HepG2 (cell line): ENCODE measurements around the gene MRPL28. TPM values are rescaled to one million over a fixed set of nuclear protein-coding genes. Genes with fewer than 3 reads are reported as not detected.

ENCODE experiments used
- ATRX ChIP-seq: sonication (generic); formaldehyde crosslinking; IDR thresholded peaks from 2 replicates; pipeline ENCODE4 v1.4.0; 2020; ENCODE audit warnings: missing genetic modification reagents, borderline replicate concordance
- CBX1 ChIP-seq: IDR thresholded peaks from one replicate; pipeline ENCODE4 v1.6.1; 2016; ENCODE audit warnings: antibody characterized with exemption, low read depth
- HOXA9 ChIP-seq: sonication (generic); formaldehyde crosslinking; IDR thresholded peaks from 2 replicates; pipeline ENCODE4 v1.8.1; 2022; ENCODE audit warnings: missing genetic modification reagents, mild to moderate bottlenecking, moderate library complexity, borderline replicate concordance
- MEF2D ChIP-seq: sonication (generic); formaldehyde crosslinking; IDR thresholded peaks from 2 replicates; pipeline ENCODE4 v1.5.1; 2020; ENCODE audit warnings: mild to moderate bottlenecking, missing genetic modification reagents
- PTBP1 ChIP-seq: fragments of 200-400 bp; formaldehyde crosslinking; IDR thresholded peaks from 2 replicates; pipeline ENCODE4 v1.6.1; 2018; ENCODE audit warnings: low read length, low read depth; ENCODE audit not compliant: poor library complexity, severe bottlenecking
- RBM22 ChIP-seq: fragments of 200-400 bp; formaldehyde crosslinking; optimal IDR thresholded peaks from 2 replicates; pipeline ENCODE3; 2017; ENCODE audit warnings: mild to moderate bottlenecking, low read length, moderate library complexity
- SIX1 ChIP-seq: sonication (generic); formaldehyde crosslinking; IDR thresholded peaks from 2 replicates; pipeline ENCODE4 v1.4.0; 2020; ENCODE audit warnings: missing genetic modification reagents, borderline replicate concordance
- SP1 ChIP-seq, 2 experiments: fragments of 450-650 bp in 1 of 2; sonication (generic) in 1 of 2; formaldehyde crosslinking in 1 of 2; IDR thresholded peaks; 2 replicates each; pipeline versions ENCODE4 v1.4.0 to v1.6.1; 2016 to 2020; ENCODE audit warnings: missing genetic modification reagents in 1 of 2
- TERF1 ChIP-seq: sonication (generic); formaldehyde crosslinking; IDR thresholded peaks from 2 replicates; pipeline ENCODE4 v1.8.0; 2022; ENCODE audit warnings: mild to moderate bottlenecking, missing genetic modification reagents, moderate library complexity
- ZNF256 ChIP-seq: sonication (generic); formaldehyde crosslinking; conservative IDR thresholded peaks from 2 replicates; pipeline ENCODE4 v1.4.0; 2020; ENCODE audit warnings: missing genetic modification reagents
- ZNF451 ChIP-seq: sonication (generic); formaldehyde crosslinking; IDR thresholded peaks from 2 replicates; pipeline ENCODE4 v1.5.0; 2020; ENCODE audit warnings: mild to moderate bottlenecking, missing genetic modification reagents
- ZNF512 ChIP-seq: sonication (generic); formaldehyde crosslinking; IDR thresholded peaks from 2 replicates; pipeline ENCODE4 v1.4.0; 2020; ENCODE audit warnings: mild to moderate bottlenecking, missing genetic modification reagents
- ZNF841 ChIP-seq: sonication (generic); formaldehyde crosslinking; IDR thresholded peaks from 2 replicates; pipeline ENCODE4 v1.8.1; 2023; ENCODE audit warnings: missing genetic modification reagents, borderline replicate concordance
- ZSCAN30 ChIP-seq: sonication (generic); formaldehyde crosslinking; IDR thresholded peaks from 2 replicates; pipeline ENCODE4 v1.5.0; 2020; ENCODE audit warnings: mild to moderate bottlenecking, missing genetic modification reagents
- polyA plus RNA-seq, 8 experiments: library from polyadenylated mRNA; depleted of rRNA in 3 of 8; stranded (reverse) in 7 of 8; unstranded in 1 of 8; fragments of >200 nt; fragmentation: Illumina TruSeq in 4 of 8; extraction: Trizol in 4 of 8; gene quantifications; 2 replicates each; pipeline versions ENCODE4 v1.2.1 to v1.2.3, GENCODE V29; 2011 to 2016; ENCODE audit warnings: low read depth in 4 of 8, missing spikeins in 1 of 8, mixed read lengths in 1 of 8; ENCODE audit not compliant: insufficient read depth in 1 of 8
- total RNA-seq, 5 experiments: library from RNA; depleted of rRNA; stranded (reverse); fragments of >200 nt; fragmentation: Illumina TruSeq; extraction: Trizol; gene quantifications; 2 replicates each; pipeline ENCODE4 v1.2.3, GENCODE V29; 2016; ENCODE audit warnings: low read depth in 1 of 5
- TF ChIP-seq, protein P1 (sequence below): sonication (generic); formaldehyde crosslinking; IDR thresholded peaks from 2 replicates; pipeline ENCODE4 v1.4.0; 2020; ENCODE audit warnings: low read depth, missing genetic modification reagents
- TF ChIP-seq, protein P2 (sequence below): sonication (generic); formaldehyde crosslinking; conservative IDR thresholded peaks from 2 replicates; pipeline ENCODE4 v1.4.0; 2020; ENCODE audit warnings: missing genetic modification reagents
- TF ChIP-seq, protein P3 (sequence below): sonication (generic); formaldehyde crosslinking; IDR thresholded peaks from 2 replicates; pipeline ENCODE4 v1.4.0; 2020; ENCODE audit warnings: missing genetic modification reagents

Gene MRPL28
- total and polyA plus RNA-seq, 2 of the 13 experiments (the other 11 are each of a cell fraction or from before 2014, with no cell fraction given), result 114 to 135 TPM

DNA sequence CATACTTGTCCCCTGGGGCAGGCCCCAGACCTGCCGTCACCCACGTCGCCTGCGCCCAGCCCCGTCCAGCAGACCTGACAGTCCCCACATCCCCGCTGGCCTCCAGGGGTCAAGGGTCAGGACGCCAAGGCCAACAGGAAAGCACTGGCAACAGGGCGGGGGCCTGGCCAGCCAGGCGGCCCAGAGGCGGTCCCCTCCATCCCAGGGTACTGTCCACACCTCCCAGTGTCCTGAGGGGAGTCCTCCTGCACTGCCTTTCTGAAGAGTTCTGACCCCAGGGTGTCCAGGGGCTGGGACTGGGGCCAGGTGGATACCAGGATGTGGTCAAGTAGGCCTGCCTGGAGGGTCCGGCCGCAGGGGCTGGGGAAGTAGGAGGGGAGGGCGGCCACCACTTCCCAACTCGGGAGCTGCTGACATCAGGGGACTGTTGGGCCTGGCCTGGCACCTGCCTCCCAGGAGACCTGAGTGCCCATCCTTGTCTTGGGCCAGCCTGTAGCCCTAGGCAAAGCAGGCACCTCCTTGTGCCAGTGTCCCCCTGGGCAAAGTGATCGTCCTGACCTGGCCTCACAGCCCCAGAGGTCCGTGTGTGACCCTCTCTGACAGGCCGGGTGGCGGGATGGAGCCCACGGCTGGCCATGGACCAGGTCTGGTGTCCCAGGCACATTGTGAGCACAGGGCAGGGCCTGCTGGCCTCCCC lies 11.1 kb downstream of the MRPL28 start (continued):
- TF ChIP-seq, protein P1, sequence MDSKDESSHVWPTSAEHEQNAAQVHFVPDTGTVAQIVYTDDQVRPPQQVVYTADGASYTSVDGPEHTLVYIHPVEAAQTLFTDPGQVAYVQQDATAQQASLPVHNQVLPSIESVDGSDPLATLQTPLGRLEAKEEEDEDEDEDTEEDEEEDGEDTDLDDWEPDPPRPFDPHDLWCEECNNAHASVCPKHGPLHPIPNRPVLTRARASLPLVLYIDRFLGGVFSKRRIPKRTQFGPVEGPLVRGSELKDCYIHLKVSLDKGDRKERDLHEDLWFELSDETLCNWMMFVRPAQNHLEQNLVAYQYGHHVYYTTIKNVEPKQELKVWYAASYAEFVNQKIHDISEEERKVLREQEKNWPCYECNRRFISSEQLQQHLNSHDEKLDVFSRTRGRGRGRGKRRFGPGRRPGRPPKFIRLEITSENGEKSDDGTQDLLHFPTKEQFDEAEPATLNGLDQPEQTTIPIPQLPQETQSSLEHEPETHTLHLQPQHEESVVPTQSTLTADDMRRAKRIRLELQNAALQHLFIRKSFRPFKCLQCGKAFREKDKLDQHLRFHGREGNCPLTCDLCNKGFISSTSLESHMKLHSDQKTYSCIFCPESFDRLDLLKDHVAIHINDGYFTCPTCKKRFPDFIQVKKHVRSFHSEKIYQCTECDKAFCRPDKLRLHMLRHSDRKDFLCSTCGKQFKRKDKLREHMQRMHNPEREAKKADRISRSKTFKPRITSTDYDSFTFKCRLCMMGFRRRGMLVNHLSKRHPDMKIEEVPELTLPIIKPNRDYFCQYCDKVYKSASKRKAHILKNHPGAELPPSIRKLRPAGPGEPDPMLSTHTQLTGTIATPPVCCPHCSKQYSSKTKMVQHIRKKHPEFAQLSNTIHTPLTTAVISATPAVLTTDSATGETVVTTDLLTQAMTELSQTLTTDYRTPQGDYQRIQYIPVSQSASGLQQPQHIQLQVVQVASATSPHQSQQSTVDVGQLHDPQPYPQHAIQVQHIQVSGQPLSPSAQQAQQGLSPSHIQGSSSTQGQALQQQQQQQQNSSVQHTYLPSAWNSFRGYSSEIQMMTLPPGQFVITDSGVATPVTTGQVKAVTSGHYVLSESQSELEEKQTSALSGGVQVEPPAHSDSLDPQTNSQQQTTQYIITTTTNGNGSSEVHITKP (CRISPR knock-in tag), result no peak
- TF ChIP-seq SP1 (IDR thresholded peaks at IDR 0.05), result no peak
- peak; percentile 43; the same call in 1 of the 2 replicates for TF ChIP-seq SP1 (CRISPR knock-in tag; IDR thresholded peaks at IDR 0.05)
- TF ChIP-seq ZNF841 (CRISPR knock-in tag), result no peak
- peak; percentile 53; the same call in 1 of the 2 replicates for TF ChIP-seq MEF2D (CRISPR knock-in tag)
- TF ChIP-seq TERF1 (CRISPR knock-in tag), result no peak
- TF ChIP-seq RBM22, result no peak
- TF ChIP-seq ZSCAN30 (CRISPR knock-in tag), result no peak
- TF ChIP-seq CBX1, result no peak
- no peak for TF ChIP-seq ATRX (CRISPR knock-in tag)
- no peak for TF ChIP-seq ZNF256 (CRISPR knock-in tag)
- TF ChIP-seq, protein P2, sequence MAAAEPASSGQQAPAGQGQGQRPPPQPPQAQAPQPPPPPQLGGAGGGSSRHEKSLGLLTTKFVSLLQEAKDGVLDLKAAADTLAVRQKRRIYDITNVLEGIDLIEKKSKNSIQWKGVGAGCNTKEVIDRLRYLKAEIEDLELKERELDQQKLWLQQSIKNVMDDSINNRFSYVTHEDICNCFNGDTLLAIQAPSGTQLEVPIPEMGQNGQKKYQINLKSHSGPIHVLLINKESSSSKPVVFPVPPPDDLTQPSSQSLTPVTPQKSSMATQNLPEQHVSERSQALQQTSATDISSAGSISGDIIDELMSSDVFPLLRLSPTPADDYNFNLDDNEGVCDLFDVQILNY (CRISPR knock-in tag), result no peak
- TF ChIP-seq ZNF451 (CRISPR knock-in tag), result peak; percentile 6; the same call in 1 of the 2 replicates
- no peak for TF ChIP-seq HOXA9 (CRISPR knock-in tag)
- no peak for TF ChIP-seq ZNF512
- no peak for TF ChIP-seq SIX1 (CRISPR knock-in tag)
- no peak for TF ChIP-seq PTBP1
- TF ChIP-seq, protein P3, sequence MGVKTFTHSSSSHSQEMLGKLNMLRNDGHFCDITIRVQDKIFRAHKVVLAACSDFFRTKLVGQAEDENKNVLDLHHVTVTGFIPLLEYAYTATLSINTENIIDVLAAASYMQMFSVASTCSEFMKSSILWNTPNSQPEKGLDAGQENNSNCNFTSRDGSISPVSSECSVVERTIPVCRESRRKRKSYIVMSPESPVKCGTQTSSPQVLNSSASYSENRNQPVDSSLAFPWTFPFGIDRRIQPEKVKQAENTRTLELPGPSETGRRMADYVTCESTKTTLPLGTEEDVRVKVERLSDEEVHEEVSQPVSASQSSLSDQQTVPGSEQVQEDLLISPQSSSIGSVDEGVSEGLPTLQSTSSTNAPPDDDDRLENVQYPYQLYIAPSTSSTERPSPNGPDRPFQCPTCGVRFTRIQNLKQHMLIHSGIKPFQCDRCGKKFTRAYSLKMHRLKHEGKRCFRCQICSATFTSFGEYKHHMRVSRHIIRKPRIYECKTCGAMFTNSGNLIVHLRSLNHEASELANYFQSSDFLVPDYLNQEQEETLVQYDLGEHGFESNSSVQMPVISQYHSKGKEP, result no peak
